DOHH2 (cell line): ENCODE results near the gene SLC35B2.

Source experiments
- EZH2phosphoT487 ChIP-seq: fragments of 200-600 bp; sonication (generic); IDR thresholded peaks from 2 replicates; pipeline ENCODE4 v1.6.1; 2017; ENCODE audit warnings: borderline replicate concordance, mild to moderate bottlenecking, antibody characterized with exemption, low read length, moderate library complexity, mixed read lengths
- TF ChIP-seq, protein P1 (sequence below): fragments of 200-600 bp; sonication (generic); IDR thresholded peaks from one replicate; pipeline ENCODE4 v1.5.1; 2014; ENCODE audit warnings: antibody characterized with exemption, mild to moderate bottlenecking, low read depth, low read length; ENCODE audit not compliant: poor library complexity, severe bottlenecking

DNA sequence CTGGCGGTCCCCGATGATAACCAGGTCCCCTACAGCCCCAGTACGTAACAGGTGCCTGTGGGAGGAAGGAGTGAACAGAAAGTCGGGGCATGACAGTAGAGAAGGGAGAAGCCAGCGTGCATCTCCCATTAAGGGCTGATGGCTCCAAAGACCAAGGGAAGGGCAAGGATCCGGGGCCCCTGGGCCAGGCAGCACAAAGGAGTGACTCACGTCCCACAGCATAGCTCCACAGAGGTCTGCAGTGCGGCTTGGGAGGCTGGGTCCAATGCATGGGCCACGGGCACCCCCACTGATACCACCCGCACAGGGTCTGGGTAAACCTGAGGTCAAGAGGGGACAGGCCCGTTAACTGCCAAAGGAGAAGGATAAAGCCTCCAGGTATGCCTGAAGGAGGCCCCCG is 45.5 kb upstream of the SLC35B2 start:
- TF ChIP-seq, protein P1, sequence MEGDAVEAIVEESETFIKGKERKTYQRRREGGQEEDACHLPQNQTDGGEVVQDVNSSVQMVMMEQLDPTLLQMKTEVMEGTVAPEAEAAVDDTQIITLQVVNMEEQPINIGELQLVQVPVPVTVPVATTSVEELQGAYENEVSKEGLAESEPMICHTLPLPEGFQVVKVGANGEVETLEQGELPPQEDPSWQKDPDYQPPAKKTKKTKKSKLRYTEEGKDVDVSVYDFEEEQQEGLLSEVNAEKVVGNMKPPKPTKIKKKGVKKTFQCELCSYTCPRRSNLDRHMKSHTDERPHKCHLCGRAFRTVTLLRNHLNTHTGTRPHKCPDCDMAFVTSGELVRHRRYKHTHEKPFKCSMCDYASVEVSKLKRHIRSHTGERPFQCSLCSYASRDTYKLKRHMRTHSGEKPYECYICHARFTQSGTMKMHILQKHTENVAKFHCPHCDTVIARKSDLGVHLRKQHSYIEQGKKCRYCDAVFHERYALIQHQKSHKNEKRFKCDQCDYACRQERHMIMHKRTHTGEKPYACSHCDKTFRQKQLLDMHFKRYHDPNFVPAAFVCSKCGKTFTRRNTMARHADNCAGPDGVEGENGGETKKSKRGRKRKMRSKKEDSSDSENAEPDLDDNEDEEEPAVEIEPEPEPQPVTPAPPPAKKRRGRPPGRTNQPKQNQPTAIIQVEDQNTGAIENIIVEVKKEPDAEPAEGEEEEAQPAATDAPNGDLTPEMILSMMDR, result no peak
- no peak for TF ChIP-seq EZH2phosphoT487
